LHCN-M2 (cell line): ENCODE data around the gene ZBBX. TPM values are rescaled to one million over a fixed set of nuclear protein-coding genes. Genes with fewer than 3 reads are reported as not detected.
"Not testable (repeated sequence)": the region's sequence is repeated elsewhere in the genome, so short reads cannot be mapped to it uniquely, and the experiment has no call there.

ENCODE experiments used
- DNase-seq: peaks from one replicate; pipeline ENCODE4 v3.0.0-alpha.2; 2012; ENCODE audit warnings: low read depth
- polyA plus RNA-seq: library from polyadenylated mRNA; unstranded; fragments of >200 nt; gene quantifications from one replicate; pipeline ENCODE4 v1.2.1, GENCODE V29; 2012; ENCODE audit warnings: missing spikeins
- total RNA-seq: library from RNA; depleted of rRNA; stranded (reverse); fragments of >200 nt; gene quantifications from 2 replicates; pipeline ENCODE4 v1.2.3, GENCODE V29; 2014; rRNA removed

ZBBX gene
- total RNA-seq, result not detected in 2 replicates
- polyA plus RNA-seq, result not detected

- DNase-seq, result peak; percentile 8
Observed at GRCh38 chr3:167380004-167380689, at the start of gene ZBBX. Gene ZBBX, minus strand, starts transcription at chr3:167380297. Its CDS starts 7,396 bp downstream, at chr3:167372901.

GRCh38 chr3:167426962-167427361 lies 46.9 kb upstream of the ZBBX start:
- DNase-seq, result not testable (repeated sequence)

DNA sequence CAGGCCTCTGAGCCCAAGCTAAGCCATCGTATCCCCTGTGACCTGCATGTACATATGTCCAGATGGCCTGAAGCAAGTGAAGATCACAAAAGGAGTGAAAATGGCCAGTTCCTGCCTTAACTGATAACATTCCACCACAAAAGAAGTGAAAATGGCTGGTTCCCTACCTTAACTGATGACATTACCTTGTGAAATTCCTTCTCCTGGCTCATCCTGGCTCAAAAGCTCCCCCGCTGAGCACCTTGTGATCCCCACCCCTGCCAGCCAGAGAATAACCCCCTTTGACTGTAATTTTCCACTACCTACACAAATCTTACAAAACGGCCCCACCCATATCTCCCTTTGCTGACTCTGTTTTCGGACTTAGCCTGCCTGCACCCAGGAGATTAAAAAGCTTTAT lies 42.3 kb upstream of the ZBBX start:
- not testable (repeated sequence) for DNase-seq

- no peak for DNase-seq
Observed at GRCh38 chr3:167409611-167410010, 29.5 kb upstream of the ZBBX start.

- DNase-seq, result no peak
Observed at GRCh38 chr3:167406876-167407492, 26.9 kb upstream of the ZBBX start.

GRCh38 chr3:167397826-167398225 lies 17.7 kb upstream of the ZBBX start:
- DNase-seq, result no peak

DNA sequence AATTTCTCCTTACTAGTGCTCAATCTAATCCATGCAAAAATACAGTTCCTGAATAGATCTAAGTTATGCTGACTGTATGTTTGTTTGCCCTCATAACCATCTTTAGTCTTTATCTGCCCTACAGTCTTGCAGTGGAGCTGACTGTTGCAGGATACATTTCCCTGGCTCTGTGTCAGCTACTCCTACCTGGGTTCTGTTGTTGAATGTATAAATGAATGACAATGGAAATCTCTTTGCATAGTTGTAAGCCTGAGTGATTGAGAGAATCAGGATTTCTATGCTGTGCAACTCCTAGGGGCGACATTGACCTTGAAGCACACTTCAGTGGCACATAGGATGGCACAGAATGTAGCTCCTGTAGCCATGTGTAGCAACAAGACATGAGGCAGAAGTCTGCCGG lies 16.0 kb upstream of the ZBBX start:
- no peak for DNase-seq

DNA sequence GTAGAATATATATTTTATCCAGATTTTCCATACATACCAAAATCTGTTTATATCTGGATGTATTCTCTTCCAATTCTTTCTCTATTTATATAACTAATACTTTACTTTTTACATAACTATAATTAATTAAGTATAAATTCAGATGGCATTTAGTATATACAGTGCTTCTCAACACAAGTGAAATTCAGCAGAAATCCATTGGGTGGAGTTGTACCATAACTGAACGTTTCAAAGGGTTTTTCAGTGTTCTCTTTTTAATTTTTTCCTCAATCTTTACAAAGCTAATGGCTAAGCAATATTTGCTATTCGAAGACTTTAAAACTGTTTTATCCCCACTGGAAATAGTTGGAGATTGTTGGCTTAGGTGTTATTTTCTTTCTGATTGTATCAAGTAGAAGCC lies 13.9 kb upstream of the ZBBX start:
- DNase-seq, result no peak

- DNase-seq, result no peak
Observed at GRCh38 chr3:167382155-167382554, 2.1 kb upstream of the ZBBX start.

- no peak for DNase-seq
Observed at GRCh38 chr3:167375478-167375877, 4.6 kb downstream of the ZBBX start.

- DNase-seq, result no peak
Observed at GRCh38 chr3:167372138-167372537, 8.0 kb downstream of the ZBBX start.

DNA sequence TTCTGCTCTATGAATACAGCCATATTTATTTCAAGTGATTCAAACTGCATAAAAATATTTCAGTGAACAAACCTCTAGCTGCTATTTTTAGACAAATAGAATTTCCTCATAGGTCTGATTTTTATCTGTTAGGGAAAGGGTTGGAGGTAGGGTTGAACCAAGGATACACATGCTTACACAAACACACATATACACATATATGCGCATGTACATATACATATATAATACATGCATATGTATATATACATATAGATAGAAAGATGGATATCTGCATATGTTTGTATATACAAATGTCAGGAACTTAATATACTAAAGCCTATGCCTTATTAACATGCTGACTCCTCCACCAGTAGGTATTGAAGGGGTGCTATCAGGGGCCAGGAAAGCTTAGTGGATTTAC lies 18.1 kb downstream of the ZBBX start:
- DNase-seq, result no peak

DNA sequence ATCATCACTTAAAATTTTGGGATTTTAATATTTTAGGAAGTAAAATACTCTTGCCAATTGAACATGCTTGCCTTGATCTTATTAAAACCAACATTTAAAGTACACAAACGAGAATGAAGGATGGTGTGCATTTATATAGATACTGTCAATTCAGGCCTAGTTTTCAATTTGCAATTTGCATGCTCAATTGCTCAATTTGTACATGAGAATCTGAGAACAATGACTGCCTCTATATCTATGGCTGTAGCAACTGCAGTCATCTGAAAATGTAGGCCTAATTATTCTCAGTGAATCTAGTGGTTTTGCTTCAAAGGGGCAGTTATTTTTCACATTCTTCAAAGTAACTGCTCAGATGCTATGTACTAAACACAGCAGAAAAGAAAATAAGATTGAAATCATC lies 18.8 kb downstream of the ZBBX start:
- DNase-seq, result no peak

- no peak for DNase-seq
Observed at GRCh38 chr3:167355446-167355845, 24.7 kb downstream of the ZBBX start.

GRCh38 chr3:167354751-167355150 lies 25.3 kb downstream of the ZBBX start:
- DNase-seq, result no peak

GRCh38 chr3:167350245-167350862 lies 29.7 kb downstream of the ZBBX start:
- no peak for DNase-seq

- DNase-seq, result no peak
Observed at GRCh38 chr3:167346171-167346570, 33.9 kb downstream of the ZBBX start.

GRCh38 chr3:167330993-167331785 lies 48.9 kb downstream of the ZBBX start:
- no peak for DNase-seq

GRCh38 chr3:167323572-167323971 lies 56.5 kb downstream of the ZBBX start:
- no peak for DNase-seq

DNA sequence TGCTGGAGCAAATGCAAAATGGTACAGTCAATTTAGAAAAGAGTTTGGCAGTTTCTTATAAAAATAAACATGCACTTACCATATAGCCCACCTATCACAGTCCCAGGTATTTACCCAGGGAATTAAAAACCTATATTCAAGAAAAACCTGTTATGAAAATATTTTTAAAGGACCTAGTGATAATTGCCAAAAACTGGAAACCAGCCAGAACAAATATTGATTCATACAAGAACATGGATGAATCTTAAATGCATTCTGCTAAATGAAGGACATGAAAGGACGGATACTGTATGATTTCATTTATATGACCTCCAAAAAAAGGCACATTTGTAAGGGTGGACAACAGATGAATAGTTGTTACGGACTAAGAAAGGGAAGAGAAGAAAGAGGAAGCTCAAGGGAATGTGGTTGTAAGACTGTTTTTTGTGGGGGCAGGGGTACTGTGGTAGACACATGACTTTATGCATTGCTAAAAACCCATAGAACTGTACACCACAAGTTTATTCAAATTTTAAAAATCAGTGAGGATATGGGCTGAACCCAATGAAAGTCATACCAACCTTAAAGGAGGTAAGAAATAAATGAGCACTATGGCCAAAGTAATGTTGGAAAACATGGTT lies 61.0 kb downstream of the ZBBX start:
- DNase-seq, result no peak

- no peak for DNase-seq
Observed at GRCh38 chr3:167318306-167318705, 61.8 kb downstream of the ZBBX start.

GRCh38 chr3:167306319-167306718 lies 73.8 kb downstream of the ZBBX start:
- DNase-seq, result no peak
